ENCODE data around the gene CDKL2. TPM values are rescaled to one million over a fixed set of nuclear protein-coding genes. Genes with fewer than 3 reads are reported as not detected.

Gene CDKL2
- total and polyA plus RNA-seq, 9 of the 15 experiments (the other 6 are each of a cell fraction or from before 2014, with no cell fraction given), result 0.01 to 0.16 TPM; not detected in 7

GRCh38 chr4:75555294-75556164 is 74.8 kb downstream of the CDKL2 start, which contains the start of gene ODAPH:
Gene ODAPH, plus strand, starts transcription at chr4:75556066. Its CDS starts 17 bp downstream, at chr4:75556083.
- intact Hi-C loops (cut with micrococcal nuclease) (no loop called here), in situ Hi-C loops (cut with MboI) (no loop called here)
- no peak within 1 kb of the TSS for H3K27ac ChIP-seq (ENCODE audit: extremely low read depth, low read depth, low read length)
- DNase-seq (ENCODE audit: extremely low read depth in 1 of 4, low spot score in 3 of 4), result peak in 2 of 4 experiments; percentile 16 to 25
- peaks cover 15% of the 10 kb centered on the region in 2 experiments for H3K27me3 ChIP-seq (ENCODE audit: control insufficient read depth in 2 of 2, insufficient read depth in 2 of 2, low read length in 2 of 2)
- H3K9ac ChIP-seq (ENCODE audit: insufficient read depth in 1 of 2, low read depth in 2 of 2, low read length in 2 of 2), result no peak within 1 kb of the TSS
- H3K4me1 ChIP-seq (replicated peaks in 1 of 2; ENCODE audit: control insufficient read depth in 2 of 2, insufficient read depth in 2 of 2, low read length in 2 of 2), result no peaks in the 10 kb centered on the region; a peak in 1 of 5 replicates
- ChIA-PET CTCF (ENCODE audit: low intra/inter-chr PET ratio) (interaction anchor here (0.5 kb wide), 1 partner anchor 21 kb away, joined by 3 read pairs; no protein-coding TSS in a partner anchor), POLR2A (interaction anchor here (0.8 to 1.3 kb wide), 2 partner anchors 40 to 41 kb away, joined by 4 to 5 read pairs; partner anchors contain the start of genes RCHY1 and THAP6)
- no peaks in the 10 kb centered on the region for H3K36me3 ChIP-seq (ENCODE audit: control insufficient read depth, insufficient read depth, low read length)
- H4K20me1 ChIP-seq (replicated peaks; ENCODE audit: control insufficient read depth, insufficient read depth, low read length), result no peaks in the 10 kb centered on the region
- no peaks in the 10 kb centered on the region for H3K79me2 ChIP-seq (ENCODE audit: control insufficient read depth, insufficient read depth, low read length)
- H3K9me3 ChIP-seq (replicated peaks; ENCODE audit: control insufficient read depth, insufficient read depth, low read depth, low read length), result no peaks in the 10 kb centered on the region
- no TSS peak for BruUV-seq (replicated peaks)
- FAIRE-seq, result peak; percentile 15
- WGBS (ENCODE audit: insufficient coverage, low coverage, missing lambda C conversion rate), result under 1% methylated on average over 9 of the region's 9 CpGs
- no peaks in the 10 kb centered on the region for H3K9me1 ChIP-seq (ENCODE audit: control insufficient read depth, insufficient read depth, low read length)
- peak within 1 kb of the TSS; percentile 44 for H3K4me2 ChIP-seq (ENCODE audit: insufficient read depth, low read length)
- peak within 1 kb of the TSS; percentile 34; the same call in 1 of the 2 replicates for H2AFZ ChIP-seq (ENCODE audit: low read depth, low read length)
- ATAC-seq, result peak; percentile 81
- H3K4me3 ChIP-seq, result no peak within 1 kb of the TSS
- TF ChIP-seq ZNF551 (CRISPR knock-in tag; IDR thresholded peaks at IDR 0.05) (no peak), BRD4 (IDR thresholded peaks at IDR 0.05) (no peak), HNRNPK (IDR thresholded peaks at IDR 0.05; ENCODE audit: low read depth, low read length, poor library complexity, severe bottlenecking) (no peak), HOXB6 (CRISPR knock-in tag; IDR thresholded peaks at IDR 0.05; ENCODE audit: borderline replicate concordance) (no peak), MAFG (tag; conservative IDR thresholded peaks at IDR 0.05) (no peak), ZNF444 (CRISPR knock-in tag; IDR thresholded peaks at IDR 0.05) (no peak), HIVEP1 (CRISPR knock-in tag; IDR thresholded peaks at IDR 0.05) (no peak), KLF6 (CRISPR knock-in tag; IDR thresholded peaks at IDR 0.05; ENCODE audit: borderline replicate concordance) (no peak), FOSL1 (tag; conservative IDR thresholded peaks at IDR 0.05) (peak; percentile 70), ZNF217 (CRISPR knock-in tag; IDR thresholded peaks at IDR 0.05) (no peak), RNF219 (CRISPR knock-in tag; IDR thresholded peaks at IDR 0.05) (no peak), USF2 (CRISPR knock-in tag; IDR thresholded peaks at IDR 0.05) (no peak), PHB (CRISPR knock-in tag; IDR thresholded peaks at IDR 0.05) (no peak)
- TF ChIP-seq, protein P1, sequence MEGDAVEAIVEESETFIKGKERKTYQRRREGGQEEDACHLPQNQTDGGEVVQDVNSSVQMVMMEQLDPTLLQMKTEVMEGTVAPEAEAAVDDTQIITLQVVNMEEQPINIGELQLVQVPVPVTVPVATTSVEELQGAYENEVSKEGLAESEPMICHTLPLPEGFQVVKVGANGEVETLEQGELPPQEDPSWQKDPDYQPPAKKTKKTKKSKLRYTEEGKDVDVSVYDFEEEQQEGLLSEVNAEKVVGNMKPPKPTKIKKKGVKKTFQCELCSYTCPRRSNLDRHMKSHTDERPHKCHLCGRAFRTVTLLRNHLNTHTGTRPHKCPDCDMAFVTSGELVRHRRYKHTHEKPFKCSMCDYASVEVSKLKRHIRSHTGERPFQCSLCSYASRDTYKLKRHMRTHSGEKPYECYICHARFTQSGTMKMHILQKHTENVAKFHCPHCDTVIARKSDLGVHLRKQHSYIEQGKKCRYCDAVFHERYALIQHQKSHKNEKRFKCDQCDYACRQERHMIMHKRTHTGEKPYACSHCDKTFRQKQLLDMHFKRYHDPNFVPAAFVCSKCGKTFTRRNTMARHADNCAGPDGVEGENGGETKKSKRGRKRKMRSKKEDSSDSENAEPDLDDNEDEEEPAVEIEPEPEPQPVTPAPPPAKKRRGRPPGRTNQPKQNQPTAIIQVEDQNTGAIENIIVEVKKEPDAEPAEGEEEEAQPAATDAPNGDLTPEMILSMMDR (IDR thresholded peaks at IDR 0.05 in 2 of 3, conservative IDR thresholded peaks at IDR 0.05 in 1 of 3; ENCODE audit: insufficient read depth in 2 of 3, low read depth in 1 of 3, low read length in 3 of 3), result 0 out of 6 replicates have a peak, but pooled peaks of 1 of the 3 experiments have one; percentile 20
- TF ChIP-seq, protein P2, sequence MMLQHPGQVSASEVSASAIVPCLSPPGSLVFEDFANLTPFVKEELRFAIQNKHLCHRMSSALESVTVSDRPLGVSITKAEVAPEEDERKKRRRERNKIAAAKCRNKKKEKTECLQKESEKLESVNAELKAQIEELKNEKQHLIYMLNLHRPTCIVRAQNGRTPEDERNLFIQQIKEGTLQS (IDR thresholded peaks at IDR 0.05), result peak; percentile 70; the same call in 1 of the 2 replicates
- TF ChIP-seq, protein P2 (CRISPR knock-in tag; conservative IDR thresholded peaks at IDR 0.05), result no peak

Measured in K562 (cell line).